A673 (cell line): ENCODE data around the gene NOLC1. TPM values are rescaled to one million over a fixed set of nuclear protein-coding genes. Genes with fewer than 3 reads are reported as not detected.
A peak's percentile ranks its signal among the peaks of the same experiment; 100 is the strongest.

Experiments
- BruUV-seq: library from RNA; stranded (reverse); fragments of 400-500 nt; replicated peaks from 2 replicates; lab custom pipeline; 2021; lab: Mats Ljungman, UMichigan
- CTCF ChIA-PET: fragments of 300-600 bp; sonication (Branson Sonifier 250); formaldehyde crosslinking; loops from one replicate; lab custom pipeline; 2022; ENCODE audit warnings: antibody characterized with exemption; lab: Charles Lee
- POLR2A ChIA-PET: fragments of 300-600 bp; sonication (Branson Sonifier 250); formaldehyde crosslinking; loops from one replicate; lab custom pipeline; 2022; ENCODE audit warnings: antibody characterized with exemption; ENCODE audit not compliant: low non-redundant PET; lab: Charles Lee
- DNase-seq: peaks from one replicate; pipeline ENCODE4 v3.0.0-alpha.2; 2015; ENCODE audit warnings: low spot score
- H3K27ac ChIP-seq: fragments of 200-600 bp; sonication (generic); 2 replicates; pipeline ENCODE4 v1.5.1; 2016; ENCODE audit warnings: mixed run types, low read depth, mild to moderate bottlenecking, mixed read lengths, antibody characterized with exemption, low read length; ENCODE audit not compliant: poor library complexity, severe bottlenecking
- H3K27me3 ChIP-seq: fragments of 200-600 bp; sonication (generic); replicated peaks from 2 replicates; pipeline ENCODE4 v1.6.1; 2017; ENCODE audit warnings: mixed run types, low read depth, mild to moderate bottlenecking, mixed read lengths, antibody characterized with exemption, low read length; ENCODE audit not compliant: insufficient read depth, poor library complexity
- H3K36me3 ChIP-seq: fragments of 200-600 bp; sonication (generic); 2 replicates; pipeline ENCODE4 v1.6.1; 2016; ENCODE audit warnings: mixed run types, mild to moderate bottlenecking, mixed read lengths, antibody characterized with exemption, low read length; ENCODE audit not compliant: insufficient read depth, poor library complexity, severe bottlenecking
- H3K4me1 ChIP-seq: fragments of 200-600 bp; sonication (generic); 2 replicates; pipeline ENCODE4 v1.6.1; 2017; ENCODE audit warnings: mixed run types, mild to moderate bottlenecking, mixed read lengths, antibody characterized with exemption, low read length; ENCODE audit not compliant: insufficient read depth, poor library complexity, severe bottlenecking
- H3K4me3 ChIP-seq: fragments of 200-600 bp; sonication (generic); 2 replicates; pipeline ENCODE4 v1.5.1; 2016; ENCODE audit warnings: low read depth, mixed run types, mild to moderate bottlenecking, mixed read lengths, low read length; ENCODE audit not compliant: poor library complexity, severe bottlenecking
- H3K9me3 ChIP-seq: fragments of 200-600 bp; sonication (generic); 2 replicates; pipeline ENCODE4 v1.6.1; 2016; ENCODE audit warnings: mixed run types, low read depth, mild to moderate bottlenecking, mixed read lengths, antibody characterized with exemption, low read length; ENCODE audit not compliant: poor library complexity, severe bottlenecking
- CTCF ChIP-seq: fragments of 300-800, 200-600 bp; sonication (generic); conservative IDR thresholded peaks from 2 replicates; pipeline ENCODE4 v1.5.1; 2017; ENCODE audit warnings: low read depth, mild to moderate bottlenecking, antibody characterized with exemption, low read length, moderate library complexity, mixed read lengths
- EZH2 ChIP-seq: fragments of 200-600 bp; sonication (generic); IDR thresholded peaks from 2 replicates; pipeline ENCODE4 v1.6.1; 2017; ENCODE audit warnings: borderline replicate concordance, low read depth, mild to moderate bottlenecking, mixed read lengths, antibody characterized with exemption, low read length; ENCODE audit not compliant: poor library complexity, severe bottlenecking
- intact Hi-C: fragments of 100-400 bp; cut with micrococcal nuclease; formaldehyde crosslinking; loops from one replicate; pipeline ENCODE4 v1.10.0; 2022; ENCODE audit not compliant: unreplicated experiment
- total RNA-seq: library from RNA; stranded (reverse); gene quantifications from 2 replicates; pipeline ENCODE4 v1.2.3, GENCODE V29; 2021

NOLC1 gene
- total RNA-seq, 1 experiment from 2014 or later, result 225 TPM

- TF ChIP-seq CTCF (no peak), EZH2 (no peak)
- intact Hi-C loops, result loop anchor here (1.0 kb wide), 1 partner anchor 11 kb away; no protein-coding TSS in a partner anchor
- Histone ChIP-seq H3K9me3 (no peaks in the 10 kb centered on the region), H3K4me1 (peaks cover 49% of the 10 kb centered on the region), H3K4me3 (peak overlapping the region; percentile 76), H3K27me3 (no peaks in the 10 kb centered on the region), H3K27ac (peak overlapping the region; percentile 81), H3K36me3 (no peaks in the 10 kb centered on the region)
- ChIA-PET POLR2A (no interaction called here), CTCF (no interaction called here)
- BruUV-seq, result no TSS peak
- DNase-seq, result peak; percentile 87
Measured at GRCh38 chr10:102120991-102121738, 31.0 kb upstream of the NOLC1 start.

GRCh38 chr10:102121739-102122372 lies 30.3 kb upstream of the NOLC1 start:
- H3K9me3 ChIP-seq, result no peaks in the 10 kb centered on the region
- POLR2A ChIA-PET, result no interaction called here
- no peaks in the 10 kb centered on the region for H3K27me3 ChIP-seq
- peaks cover 42% of the 10 kb centered on the region for H3K4me1 ChIP-seq
- H3K27ac ChIP-seq, result peak overlapping the region; percentile 55
- CTCF ChIA-PET, result no interaction called here
- no peak for DNase-seq
- peak overlapping the region; percentile 76 for H3K4me3 ChIP-seq
- no peaks in the 10 kb centered on the region for H3K36me3 ChIP-seq
- intact Hi-C loops, result loop anchor here (1.0 kb wide), 1 partner anchor 10 kb away; no protein-coding TSS in a partner anchor
- TF ChIP-seq CTCF (no peak), EZH2 (no peak)
- no TSS peak for BruUV-seq

- Histone ChIP-seq H3K27me3 (no peaks in the 10 kb centered on the region), H3K4me1 (peaks cover 36% of the 10 kb centered on the region), H3K27ac (peak overlapping the region; percentile 55), H3K9me3 (no peaks in the 10 kb centered on the region), H3K36me3 (no peaks in the 10 kb centered on the region), H3K4me3 (no peak overlapping the region)
- intact Hi-C loops, result no loop called here
- TF ChIP-seq EZH2 (no peak), CTCF (no peak)
- ChIA-PET CTCF (no interaction called here), POLR2A (no interaction called here)
- no peak for DNase-seq
- BruUV-seq, result no TSS peak
Measured at GRCh38 chr10:102122450-102122849, 29.7 kb upstream of the NOLC1 start.
